ENCODE results near the gene TRIP4. TPM values are rescaled to one million over a fixed set of nuclear protein-coding genes. Genes with fewer than 3 reads are reported as not detected.

Gene TRIP4
- total and polyA plus RNA-seq, 4 donors: 6.3 to 10.7 (median 7.6) TPM

GRCh38 chr15:64444836-64445235 is 57.2 kb downstream of the TRIP4 start:
- TF ChIP-seq EGR1 (IDR thresholded peaks at IDR 0.05; ENCODE audit: low read depth in 2 of 2) (no peak), HNF4G (IDR thresholded peaks at IDR 0.05) (no peak), HNF4A (conservative IDR thresholded peaks at IDR 0.05) (no peak), SP1 (IDR thresholded peaks at IDR 0.05) (no peak), ZBTB33 (IDR thresholded peaks at IDR 0.05) (no peak), FOXA1 (IDR thresholded peaks at IDR 0.05) (no peak), RXRA (IDR thresholded peaks at IDR 0.05) (no peak), TAF1 (conservative IDR thresholded peaks at IDR 0.05) (no peak), YY1 (IDR thresholded peaks at IDR 0.05) (no peak), JUND (IDR thresholded peaks at IDR 0.05) (no peak), REST (IDR thresholded peaks at IDR 0.05) (no peak), CTCF (IDR thresholded peaks at IDR 0.05; ENCODE audit: low read depth, low read length, missing input control) (no peak), GABPA (IDR thresholded peaks at IDR 0.05 in 1 of 2, conservative IDR thresholded peaks at IDR 0.05 in 1 of 2) (no peak), MAX (IDR thresholded peaks at IDR 0.05) (no peak), NR2F2 (IDR thresholded peaks at IDR 0.05) (no peak), RAD21 (IDR thresholded peaks at IDR 0.05) (no peak)
- Histone ChIP-seq H3K9me3 (ENCODE audit: control insufficient read depth in 4 of 4, low read length in 3 of 4) (no peaks in the 10 kb centered on the region), H3K4me3 (ENCODE audit: low read depth in 1 of 3, low read length in 3 of 3) (no peak overlapping the region), H3K27ac (ENCODE audit: low read depth in 1 of 2, low read length in 2 of 2) (no peak overlapping the region), H3K9ac (ENCODE audit: low read depth in 1 of 2, low read length in 2 of 2) (no peak overlapping the region), H3K4me1 (ENCODE audit: control insufficient read depth in 4 of 4, insufficient read depth in 4 of 4, low read length in 3 of 4) (peaks cover 0 to 7% (median 0%) of the 10 kb centered on the region in 4 donors), H3K27me3 (ENCODE audit: control insufficient read depth in 4 of 4, insufficient read depth in 4 of 4, low read length in 3 of 4) (no peaks in the 10 kb centered on the region), H3K36me3 (ENCODE audit: control insufficient read depth in 4 of 4, insufficient read depth in 3 of 4, low read depth in 1 of 4, low read length in 3 of 4) (peaks cover 0 to 3% (median 2%) of the 10 kb centered on the region in 4 donors)
- DNase-seq (ENCODE audit: low spot score): no peak
